Stimulated activated CD4-positive, alpha-beta T cell treated with anti-CD3 and anti-CD28 coated beads, TNF-alpha, amount 100 ng/mL, for 1 hour (primary cell): ENCODE results near the gene SPDYE18.
"Not testable (repeated sequence)": the region's sequence is repeated elsewhere in the genome, so short reads cannot be mapped to it uniquely, and the experiment has no call there.

ENCODE experiments used
- DNase-seq, 3 donors: peaks; one replicate each; pipeline ENCODE4 v3.0.0-alpha.2; 2020; ENCODE audit warnings: low read depth in 3 of 3, low spot score in 1 of 3

Gene SPDYE18

GRCh38 chr7:77006127-77007110, 55.9 kb downstream of the SPDYE18 start:
- not testable (repeated sequence) for DNase-seq

DNA sequence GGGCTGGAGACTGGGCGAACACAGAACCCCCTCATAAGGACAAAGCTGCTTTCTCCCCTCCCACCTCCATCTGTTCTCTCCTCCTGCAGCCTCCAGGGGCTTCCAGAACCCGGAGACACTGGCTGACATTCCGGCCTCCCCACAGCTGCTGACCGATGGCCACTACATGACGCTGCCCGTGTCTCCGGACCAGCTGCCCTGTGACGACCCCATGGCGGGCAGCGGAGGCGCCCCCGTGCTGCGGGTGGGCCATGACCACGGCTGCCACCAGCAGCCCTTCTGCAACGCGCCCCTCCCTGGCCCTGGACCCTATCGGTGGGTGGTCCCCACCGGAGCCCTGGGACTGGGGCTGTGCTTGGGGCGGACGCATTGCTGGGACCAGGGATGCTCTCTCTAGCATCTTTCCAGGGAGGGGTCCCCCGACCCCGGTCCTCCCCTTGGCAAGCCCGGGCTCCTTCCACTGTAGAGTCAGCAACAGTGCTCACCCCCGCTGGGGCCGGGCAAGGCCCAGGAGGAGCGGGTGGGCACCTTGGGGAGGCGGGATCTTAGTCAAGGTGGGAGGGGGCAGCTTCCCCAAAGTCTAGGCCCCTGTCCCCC, 56.8 kb downstream of the SPDYE18 start:
- DNase-seq: not testable (repeated sequence)

- DNase-seq: not testable (repeated sequence)
Measured at GRCh38 chr7:77004151-77004550, 58.2 kb downstream of the SPDYE18 start.

- not testable (repeated sequence) for DNase-seq
Measured at GRCh38 chr7:77003241-77003640, 59.1 kb downstream of the SPDYE18 start.

DNA sequence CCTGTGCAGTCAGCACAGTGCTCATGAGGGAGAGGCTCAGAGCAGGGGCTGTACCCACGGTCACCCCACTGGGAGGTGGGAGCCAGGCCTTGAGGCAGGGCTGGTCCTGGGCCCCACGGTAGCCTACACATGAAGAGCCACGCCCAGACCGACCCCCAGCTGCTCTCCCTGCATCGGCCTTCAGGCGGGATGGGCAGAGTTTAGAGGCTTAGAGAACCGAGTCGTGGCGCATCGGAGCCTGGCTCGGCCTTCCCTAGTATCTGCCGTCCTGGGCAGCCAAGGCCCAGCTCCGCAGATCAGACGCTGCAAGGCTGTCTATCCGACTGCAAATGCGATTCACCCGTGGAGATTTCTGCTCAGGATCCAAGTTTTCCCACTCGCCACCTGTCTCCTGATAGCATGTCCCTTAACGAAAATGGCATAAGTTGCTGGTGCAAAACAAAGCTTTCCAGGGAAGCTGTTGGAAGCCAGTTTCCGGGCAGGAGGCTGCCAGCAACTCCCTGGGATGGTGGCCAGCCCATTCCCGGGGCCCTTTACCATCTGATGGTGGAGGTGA, 59.6 kb downstream of the SPDYE18 start:
- not testable (repeated sequence) for DNase-seq

GRCh38 chr7:77002104-77002503, 60.3 kb downstream of the SPDYE18 start:
- not testable (repeated sequence) for DNase-seq
